HG03442 (cell line): ENCODE results near the gene NOP53.
A peak's percentile ranks its signal among the peaks of the same experiment; 100 is the strongest.
"Not testable (repeated sequence)": the region's sequence is repeated elsewhere in the genome, so short reads cannot be mapped to it uniquely, and the experiment has no call there.

Experiments used
- ATAC-seq: cut with Tn5 transposase; IDR thresholded peaks from one replicate; pipeline ENCODE4 v1.9.1; 2021; ENCODE audit warnings: mild to moderate bottlenecking, moderate library complexity; ENCODE audit not compliant: unreplicated experiment

NOP53 gene

GRCh38 chr19:47771291-47771690, 25.9 kb downstream of the NOP53 start:
- not testable (repeated sequence) for ATAC-seq

- no peak for ATAC-seq
These were observed 31.2 kb downstream of the NOP53 start for GRCh38 chr19:47776568-47776967.

GRCh38 chr19:47777245-47778048, 32.1 kb downstream of the NOP53 start:
- ATAC-seq = not testable (repeated sequence)

GRCh38 chr19:47778049-47778953, 33.0 kb downstream of the NOP53 start, which contains the start of gene SELENOW:
TSS of gene SELENOW (plus strand) at chr19:47778703. CDS start at chr19:47778786, 83 bp downstream.
- ATAC-seq = peak; percentile 66

GRCh38 chr19:47778954-47779351, 33.6 kb downstream of the NOP53 start:
- no peak for ATAC-seq

- ATAC-seq = no peak
These were observed 34.3 kb downstream of the NOP53 start for GRCh38 chr19:47779524-47780214.

- no peak for ATAC-seq
These were observed 34.8 kb downstream of the NOP53 start for GRCh38 chr19:47780215-47780551.

GRCh38 chr19:47781590-47782262, 36.4 kb downstream of the NOP53 start:
- no peak for ATAC-seq

GRCh38 chr19:47786566-47786965, 41.2 kb downstream of the NOP53 start:
- ATAC-seq = no peak

GRCh38 chr19:47787307-47787706, 42.0 kb downstream of the NOP53 start:
- not testable (repeated sequence) for ATAC-seq

GRCh38 chr19:47789811-47790210, 44.5 kb downstream of the NOP53 start:
- not testable (repeated sequence) for ATAC-seq

- no peak for ATAC-seq
These were observed 45.1 kb downstream of the NOP53 start for GRCh38 chr19:47790398-47790814.

- no peak for ATAC-seq
These were observed 47.3 kb downstream of the NOP53 start for GRCh38 chr19:47792616-47793015.

- ATAC-seq = no peak
These were observed 49.2 kb downstream of the NOP53 start for GRCh38 chr19:47794526-47794925.

GRCh38 chr19:47796785-47797184, 51.4 kb downstream of the NOP53 start:
- no peak for ATAC-seq

- ATAC-seq = no peak
These were observed 52.9 kb downstream of the NOP53 start for GRCh38 chr19:47797996-47798903.

GRCh38 chr19:47798904-47799266, 53.5 kb downstream of the NOP53 start:
- ATAC-seq = no peak

GRCh38 chr19:47801270-47801669, 55.9 kb downstream of the NOP53 start:
- no peak for ATAC-seq

GRCh38 chr19:47802521-47803043, 57.2 kb downstream of the NOP53 start:
- ATAC-seq = no peak
